Stimulated activated CD4-positive, alpha-beta T cell treated with anti-CD3 and anti-CD28 coated beads, Interleukin-12 subunit alpha, Interleukin-12 subunit beta, amount 100 ng/mL, for 48 hours (primary cell): Measurements from ENCODE around the gene MB21D2.

Experiments
- DNase-seq, 3 donors: peaks; one replicate each; pipeline ENCODE4 v3.0.0-alpha.2; 2020; ENCODE audit warnings: low read depth in 2 of 3, low spot score in 1 of 3

Gene MB21D2

GRCh38 chr3:192835818-192836815 lies 81.5 kb downstream of the MB21D2 start:
- no peak for DNase-seq

- no peak for DNase-seq
These were observed 83.2 kb downstream of the MB21D2 start for GRCh38 chr3:192834428-192834827.

GRCh38 chr3:192833177-192833890 lies 84.3 kb downstream of the MB21D2 start:
- DNase-seq: no peak

- no peak for DNase-seq
These were observed 85.8 kb downstream of the MB21D2 start for GRCh38 chr3:192831801-192832347.

- peak in 2 of 3 donors; percentile 20 to 26 for DNase-seq
These were observed 86.5 kb downstream of the MB21D2 start for GRCh38 chr3:192831111-192831644.

- no peak for DNase-seq
These were observed 87.2 kb downstream of the MB21D2 start for GRCh38 chr3:192830291-192831110.

- DNase-seq: no peak
These were observed 89.6 kb downstream of the MB21D2 start for GRCh38 chr3:192827863-192828594.

GRCh38 chr3:192827208-192827607 lies 90.4 kb downstream of the MB21D2 start:
- no peak for DNase-seq

- DNase-seq: no peak
These were observed 91.2 kb downstream of the MB21D2 start for GRCh38 chr3:192826214-192827006.

- no peak for DNase-seq
These were observed 91.9 kb downstream of the MB21D2 start for GRCh38 chr3:192825657-192826200.

- DNase-seq: no peak
These were observed 92.4 kb downstream of the MB21D2 start for GRCh38 chr3:192825216-192825615.

- DNase-seq: no peak
These were observed 93.3 kb downstream of the MB21D2 start for GRCh38 chr3:192824313-192824712.

GRCh38 chr3:192821161-192821560 lies 96.5 kb downstream of the MB21D2 start:
- no peak for DNase-seq

GRCh38 chr3:192820161-192820560 lies 97.5 kb downstream of the MB21D2 start:
- DNase-seq: no peak

GRCh38 chr3:192819001-192819569 lies 98.6 kb downstream of the MB21D2 start:
- peak; percentile 14 to 43 (median 36) for DNase-seq

GRCh38 chr3:192818126-192818525 lies 99.5 kb downstream of the MB21D2 start:
- no peak for DNase-seq

GRCh38 chr3:192817506-192817905 lies 100.2 kb downstream of the MB21D2 start:
- DNase-seq: no peak

GRCh38 chr3:192817053-192817452 lies 100.6 kb downstream of the MB21D2 start:
- DNase-seq: no peak
